Mammary epithelial cell (primary cell): ENCODE measurements around the gene UMODL1.

Experiments used
- CTCF ChIP-seq, 2 donors: IDR thresholded peaks in 1 of 2; conservative IDR thresholded peaks in 1 of 2; 2 replicates each; pipeline ENCODE4 v1.5.1; 2011 to 2012; ENCODE audit warnings: inconsistent platforms in 2 of 2, low read length in 2 of 2, mild to moderate bottlenecking in 2 of 2, control low read depth in 1 of 2, low read depth in 1 of 2; ENCODE audit not compliant: insufficient read depth in 1 of 2; ENCODE audit errors: extremely low read depth in 1 of 2
- EZH2 ChIP-seq: IDR thresholded peaks from 2 replicates; pipeline ENCODE4 v1.6.1; 2012; ENCODE audit warnings: low read length, inconsistent platforms, borderline replicate concordance

DNA sequence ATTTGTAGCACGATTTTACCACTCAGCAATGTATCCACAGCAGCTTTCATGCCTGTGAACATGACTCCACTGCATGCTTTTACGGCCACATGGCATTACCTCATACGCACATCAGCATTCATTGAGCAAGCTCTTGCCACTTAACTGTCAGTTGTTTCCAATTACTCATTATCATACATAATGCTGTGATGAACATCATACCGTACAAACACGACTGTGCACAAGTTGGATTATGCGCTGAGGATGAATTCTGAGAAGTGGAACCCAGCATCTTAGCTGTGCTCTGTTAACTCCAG, 9.6 kb downstream of the UMODL1 start:
- no peak for TF ChIP-seq EZH2
- TF ChIP-seq CTCF (conservative IDR thresholded peaks at IDR 0.05 in 1 of 2, IDR thresholded peaks at IDR 0.05 in 1 of 2; ENCODE audit: extremely low read depth in 1 of 2, insufficient read depth in 1 of 2, low read depth in 1 of 2, low read length in 2 of 2) = no peak
